NCI-H128 (cell line): ENCODE measurements around the gene SLC12A7.
A peak's percentile ranks its signal among the peaks of the same experiment; 100 is the strongest.
"Not testable (repeated sequence)": the region's sequence is repeated elsewhere in the genome, so short reads cannot be mapped to it uniquely, and the experiment has no call there.

Experiments used
- DNase-seq: peaks from one replicate; lab custom pipeline; 2025; ENCODE audit not compliant: unreplicated experiment; lab: John Stamatoyannopoulos, UW

SLC12A7 gene

GRCh38 chr5:1011741-1012312 is 100.0 kb downstream of the SLC12A7 start:
- no peak for DNase-seq

- DNase-seq, result peak; percentile 4
Observed at GRCh38 chr5:1011226-1011631, 100.6 kb downstream of the SLC12A7 start.

GRCh38 chr5:1010641-1011046 is 101.2 kb downstream of the SLC12A7 start:
- DNase-seq, result no peak

DNA sequence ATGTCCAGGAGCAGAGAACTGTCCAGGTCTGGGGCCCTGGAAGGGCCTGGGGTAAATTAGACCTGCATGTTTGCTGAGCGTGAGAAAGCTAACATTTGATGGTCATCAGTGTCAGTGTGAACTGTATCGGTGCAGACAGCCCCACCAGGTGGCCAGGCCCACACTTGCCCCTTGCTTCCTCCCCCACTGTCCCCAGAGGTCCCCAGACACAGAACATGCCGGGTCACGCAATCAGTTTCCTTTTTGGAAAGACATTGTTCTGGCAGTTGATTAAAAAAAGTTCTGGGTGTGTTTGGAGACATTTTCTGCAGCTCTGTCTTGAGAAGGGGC is 101.7 kb downstream of the SLC12A7 start:
- no peak for DNase-seq

GRCh38 chr5:1009359-1010180 is 102.3 kb downstream of the SLC12A7 start:
- no peak for DNase-seq

DNA sequence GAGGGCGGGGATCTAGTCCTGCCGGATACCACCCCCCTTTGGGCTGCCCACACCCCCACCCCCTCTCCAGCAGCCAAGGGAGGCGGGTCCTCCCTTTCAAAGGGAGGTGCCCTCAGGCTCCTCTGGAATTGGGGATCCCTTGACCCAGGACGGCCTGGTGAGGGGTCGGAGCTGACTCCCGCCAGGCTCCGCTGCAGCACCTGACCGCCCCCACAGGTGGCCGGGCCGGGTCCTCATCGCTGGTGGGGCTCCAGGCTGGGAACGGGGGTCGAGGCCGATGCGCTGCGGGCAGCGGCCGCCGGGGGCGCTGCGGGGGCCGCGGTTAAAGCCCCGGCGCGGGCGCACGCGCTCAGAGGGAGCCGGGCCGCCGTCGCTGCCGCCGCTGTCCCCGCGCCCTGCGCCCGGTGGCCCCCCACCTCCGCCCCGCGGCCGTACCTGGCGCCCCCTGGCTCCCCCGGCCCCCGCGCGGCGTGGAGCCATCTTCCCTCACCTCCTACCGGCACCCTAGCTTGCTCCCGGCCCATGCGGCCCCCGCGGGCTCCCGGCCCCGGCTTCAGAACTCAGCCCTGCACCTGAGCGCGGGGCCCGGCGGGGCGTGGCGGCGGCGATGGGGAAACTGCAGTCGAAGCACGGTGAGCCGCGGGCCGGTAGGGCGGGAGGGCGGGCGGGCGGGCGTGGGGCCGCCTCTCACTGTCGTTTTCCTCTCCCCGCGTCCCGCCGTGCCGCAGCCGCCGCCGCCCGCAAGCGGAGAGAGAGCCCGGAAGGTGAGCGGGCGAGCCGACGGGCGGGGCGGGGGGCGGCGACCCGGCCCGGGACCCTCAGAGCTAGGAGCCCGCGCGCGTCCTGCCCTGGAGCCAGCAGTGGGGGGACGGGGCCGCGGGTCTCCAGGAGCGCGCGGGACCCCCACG is 103.2 kb downstream of the SLC12A7 start, which contains the start of gene NKD2:
NKD2 (plus strand) TSS at position 352 of the 908 bp plus-strand sequence; CDS start at position 608, 256 bp downstream.
- no peak for DNase-seq

GRCh38 chr5:1007681-1008450 is 104.0 kb downstream of the SLC12A7 start:
- no peak for DNase-seq

DNA sequence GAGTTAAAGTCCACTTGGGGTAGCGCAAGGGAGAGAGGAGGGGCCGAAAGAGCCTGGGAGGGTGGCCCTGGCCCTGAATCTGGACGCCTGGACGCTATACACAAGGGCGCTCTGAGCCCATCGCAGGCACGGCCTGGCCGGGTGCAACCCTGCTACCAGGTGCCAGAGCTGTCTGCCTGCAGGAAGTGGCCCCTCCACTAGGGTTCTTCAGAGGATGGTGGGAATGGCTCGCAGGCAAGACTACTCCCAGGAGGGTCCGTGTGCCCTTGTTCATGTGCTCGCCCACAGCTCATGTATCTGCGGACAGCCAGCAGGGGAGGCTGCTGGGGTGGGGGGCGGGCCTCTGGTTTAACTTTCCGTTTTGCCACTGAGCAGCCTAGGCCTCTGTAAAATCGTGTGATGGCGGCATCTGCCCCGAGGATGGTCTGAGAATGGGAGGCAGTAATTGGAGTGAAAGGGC is 104.6 kb downstream of the SLC12A7 start:
- no peak for DNase-seq

DNA sequence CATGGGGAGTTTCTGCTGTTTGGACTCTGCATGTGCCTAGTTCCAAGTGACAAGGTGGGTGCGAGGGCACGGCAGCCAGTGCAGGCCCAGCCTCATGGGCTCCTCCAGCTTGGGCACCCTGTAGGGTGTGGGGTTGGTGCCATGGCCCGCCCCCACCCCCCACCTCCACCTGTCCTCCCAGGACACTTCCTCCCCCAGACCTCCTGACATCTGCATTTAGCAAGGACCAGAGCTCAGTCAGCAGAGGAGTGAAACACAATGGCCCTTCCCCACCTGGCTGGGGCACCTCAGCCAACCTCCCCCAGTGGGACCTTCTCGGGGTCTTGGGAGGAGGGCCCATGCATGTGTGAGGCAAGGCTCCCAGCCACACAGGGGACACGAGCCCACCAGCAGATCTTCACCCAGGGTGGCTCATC is 105.2 kb downstream of the SLC12A7 start:
- DNase-seq, result no peak

GRCh38 chr5:1005904-1006655 is 105.8 kb downstream of the SLC12A7 start:
- DNase-seq, result no peak

DNA sequence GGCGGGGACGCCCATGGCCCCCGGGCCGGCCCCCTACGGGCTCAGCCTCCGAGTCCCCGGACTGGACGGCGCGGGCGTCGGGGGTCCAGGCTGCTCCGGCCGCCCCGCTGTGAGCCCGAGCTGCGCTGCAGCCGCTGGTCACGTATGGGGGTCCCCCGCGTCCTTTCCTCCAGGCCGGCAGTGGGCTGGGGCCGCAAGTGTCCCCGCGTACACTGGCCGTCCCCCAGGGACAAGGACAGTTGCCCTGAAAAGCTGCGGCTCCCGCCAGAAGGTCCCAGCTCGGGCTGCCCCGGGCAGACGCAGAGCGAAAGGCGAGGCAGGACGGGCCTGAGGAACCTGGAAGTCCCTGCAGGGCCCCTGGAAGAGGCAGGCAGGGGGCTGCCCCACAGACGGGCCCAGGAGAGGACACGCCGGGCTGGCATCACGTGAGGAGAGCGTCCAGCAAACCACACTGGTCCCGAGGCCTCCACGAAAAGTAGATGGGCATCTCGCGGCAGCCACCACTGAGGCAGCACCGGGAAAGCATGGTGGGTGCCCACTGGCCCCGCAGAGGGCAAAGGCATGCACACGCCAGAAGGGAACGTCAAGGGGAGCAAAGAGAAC is 106.5 kb downstream of the SLC12A7 start:
- DNase-seq, result no peak

- peak; percentile 10 for DNase-seq
Observed at GRCh38 chr5:1004461-1005248, 107.2 kb downstream of the SLC12A7 start.

GRCh38 chr5:1003296-1003937 is 108.4 kb downstream of the SLC12A7 start:
- peak; percentile 62 for DNase-seq

- DNase-seq, result no peak
Observed at GRCh38 chr5:1002836-1003235, 109.0 kb downstream of the SLC12A7 start.

DNA sequence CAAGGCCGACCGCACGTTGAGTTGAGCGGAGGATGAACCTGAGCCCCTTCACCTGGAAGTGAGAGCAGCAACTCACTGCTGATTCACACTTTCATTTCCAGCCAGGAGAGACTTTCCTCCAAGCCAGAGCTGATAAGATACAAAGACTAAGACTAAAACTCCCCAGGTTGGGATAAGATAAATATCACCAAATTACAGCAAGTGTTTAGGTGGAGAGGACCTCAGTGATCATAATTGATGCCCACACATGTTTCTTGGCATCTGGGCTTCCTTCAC is 109.7 kb downstream of the SLC12A7 start:
- no peak for DNase-seq

DNA sequence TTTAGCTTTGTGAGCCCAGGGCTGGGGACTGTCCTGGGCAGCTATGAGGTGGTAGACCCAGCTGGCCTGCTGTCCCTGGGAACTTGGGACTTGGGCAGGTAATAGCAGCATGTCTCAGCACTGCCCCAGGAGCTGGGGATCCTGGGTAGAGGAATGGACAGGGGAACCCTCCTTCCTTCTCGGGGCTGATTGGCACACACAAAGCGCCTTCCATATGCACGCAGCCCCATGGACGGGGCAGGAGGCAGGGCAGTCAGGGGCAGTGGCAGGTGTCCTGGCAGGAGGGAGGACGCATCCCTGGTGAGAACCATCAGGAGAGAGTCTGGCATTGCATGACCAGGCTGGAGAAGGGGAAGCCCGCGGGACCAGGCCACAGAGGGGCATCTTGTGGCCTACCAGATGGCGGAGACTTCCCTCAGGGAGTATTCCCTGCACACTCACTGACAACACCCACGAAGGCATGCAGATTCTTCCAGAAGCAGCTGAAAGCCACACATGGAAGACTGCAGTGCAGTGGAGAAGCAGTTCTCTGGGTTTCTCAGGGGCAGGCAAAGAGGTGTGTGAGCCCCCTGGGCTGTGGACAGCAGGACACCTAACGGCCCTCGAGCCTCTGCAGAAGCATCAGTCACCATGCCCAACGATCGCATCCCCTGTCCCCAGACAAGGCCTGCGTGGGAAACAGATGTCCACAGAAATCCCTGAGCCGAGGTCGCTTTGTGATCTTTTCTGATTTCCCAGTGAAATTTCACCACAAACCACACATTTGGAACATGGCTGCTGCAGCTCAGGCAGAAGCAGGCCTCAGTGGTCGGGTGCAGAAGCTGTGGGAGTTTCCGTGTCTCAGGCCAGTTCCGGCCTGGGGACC is 110.2 kb downstream of the SLC12A7 start:
- no peak for DNase-seq

DNA sequence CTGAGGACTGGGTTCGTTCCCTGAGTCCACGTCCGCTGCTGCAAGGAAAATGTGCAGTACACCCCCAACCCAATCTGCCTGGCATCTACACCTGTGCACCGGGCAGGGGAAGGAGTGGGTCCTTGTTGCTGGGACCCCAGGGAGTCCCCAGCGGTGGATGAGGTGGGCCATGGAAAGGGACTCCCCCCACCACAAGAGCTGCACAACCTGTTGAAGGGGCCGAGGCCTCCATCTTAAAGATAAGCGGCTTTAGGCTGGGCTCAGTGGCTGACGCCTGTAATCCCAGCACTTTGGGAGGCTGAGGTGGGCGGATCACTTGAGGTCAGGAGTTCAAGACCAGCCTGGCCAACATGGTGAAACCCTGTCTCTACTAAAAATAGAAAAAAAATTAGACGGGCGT is 111.0 kb downstream of the SLC12A7 start:
- not testable (repeated sequence) for DNase-seq
